GM18526 (cell line): Measurements from ENCODE around the gene GLIPR1.

Experiments used
- POLR2A ChIP-seq: IDR thresholded peaks from 3 replicates; pipeline ENCODE4 v1.6.1; 2011; ENCODE audit not compliant: insufficient read length; ENCODE audit errors: extremely low read depth

GLIPR1 gene

DNA sequence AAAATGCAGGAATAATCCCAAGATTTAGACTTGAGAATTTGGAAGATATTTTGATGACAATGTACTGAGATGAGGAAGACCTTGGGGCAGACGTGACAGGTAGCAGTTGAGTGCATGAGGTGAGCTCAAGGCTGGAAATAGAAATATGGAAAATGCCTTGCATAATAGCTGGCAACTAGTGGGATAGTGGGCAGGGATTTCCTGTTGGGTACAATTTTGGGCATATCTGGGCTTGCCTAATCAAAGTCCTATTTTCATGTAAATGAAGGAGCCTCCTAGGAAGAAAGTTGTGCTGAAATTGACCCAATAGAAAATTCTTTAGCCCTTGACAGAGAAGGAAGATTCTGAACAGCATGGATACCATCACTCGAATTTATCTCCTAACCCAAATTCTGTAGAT is 6.4 kb upstream of the GLIPR1 start:
- TF ChIP-seq POLR2A, result no peak

DNA sequence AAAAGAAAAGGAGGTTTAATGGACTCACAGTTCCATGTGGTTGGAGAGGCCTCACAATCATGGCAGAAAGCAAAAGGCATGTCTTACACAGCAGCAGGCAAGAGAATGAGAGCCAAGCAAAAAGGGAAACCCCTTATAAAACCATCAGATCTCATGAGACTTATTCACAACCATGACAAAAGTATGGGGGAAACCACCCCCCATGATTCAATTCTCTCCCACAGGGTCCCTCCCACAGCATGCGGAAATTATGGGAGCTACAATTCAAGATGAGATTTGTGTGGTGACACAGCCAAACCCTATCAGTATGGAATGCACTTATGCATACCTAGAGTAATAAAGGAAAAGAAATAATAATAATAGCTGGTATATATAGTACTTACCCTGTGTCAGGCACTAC is 4.5 kb upstream of the GLIPR1 start:
- no peak for TF ChIP-seq POLR2A

DNA sequence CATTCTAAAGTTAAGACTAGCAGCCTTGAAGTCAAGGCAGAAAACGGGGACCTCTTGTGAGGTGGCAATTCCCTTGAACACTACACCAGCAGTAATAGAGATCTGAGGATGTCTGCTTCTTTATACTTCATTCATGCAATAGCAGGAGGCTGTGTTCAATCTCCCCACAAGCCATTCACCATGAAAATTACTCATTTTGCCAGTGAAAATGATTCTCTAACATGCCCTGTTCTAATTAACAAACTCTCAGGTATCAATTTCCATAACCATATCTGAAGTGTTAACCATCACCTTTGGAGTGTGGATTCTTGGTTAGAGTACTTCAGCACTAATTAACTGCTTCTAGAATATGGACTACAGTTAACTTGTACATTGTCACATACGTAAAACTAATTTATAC is 3.4 kb upstream of the GLIPR1 start:
- TF ChIP-seq POLR2A, result no peak

DNA sequence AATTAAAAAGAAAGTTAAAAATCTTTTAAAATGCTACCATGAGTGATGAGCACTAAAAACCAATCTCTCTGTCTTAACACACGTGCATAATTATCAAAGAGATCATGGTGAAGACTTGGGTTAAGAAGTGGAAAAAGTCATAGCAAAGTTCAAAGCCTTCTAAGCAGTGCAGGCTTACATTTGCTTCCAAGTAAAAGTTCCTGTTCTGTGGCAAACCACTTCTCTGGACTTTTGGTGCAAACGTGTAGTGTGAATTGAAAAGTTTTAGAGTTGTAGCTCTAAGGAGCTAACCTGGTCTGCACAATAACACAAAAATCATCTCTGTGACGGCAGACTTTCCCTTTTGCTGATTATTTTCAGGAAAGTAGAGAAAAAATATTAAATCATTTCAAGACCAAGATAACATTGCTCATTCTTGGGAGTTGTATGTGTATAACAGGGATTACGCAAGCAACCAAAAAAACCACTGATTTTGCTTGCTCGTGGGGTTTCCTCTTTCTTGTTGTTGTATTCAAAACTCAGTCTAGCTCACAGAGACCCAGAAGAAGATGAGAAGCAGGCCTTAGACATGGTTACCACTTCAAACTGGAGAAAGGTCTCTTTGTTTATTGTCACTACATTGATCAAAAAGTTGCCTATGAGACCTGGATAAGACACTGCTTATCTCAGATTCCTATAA is 2.3 kb upstream of the GLIPR1 start:
- TF ChIP-seq POLR2A, result no peak

DNA sequence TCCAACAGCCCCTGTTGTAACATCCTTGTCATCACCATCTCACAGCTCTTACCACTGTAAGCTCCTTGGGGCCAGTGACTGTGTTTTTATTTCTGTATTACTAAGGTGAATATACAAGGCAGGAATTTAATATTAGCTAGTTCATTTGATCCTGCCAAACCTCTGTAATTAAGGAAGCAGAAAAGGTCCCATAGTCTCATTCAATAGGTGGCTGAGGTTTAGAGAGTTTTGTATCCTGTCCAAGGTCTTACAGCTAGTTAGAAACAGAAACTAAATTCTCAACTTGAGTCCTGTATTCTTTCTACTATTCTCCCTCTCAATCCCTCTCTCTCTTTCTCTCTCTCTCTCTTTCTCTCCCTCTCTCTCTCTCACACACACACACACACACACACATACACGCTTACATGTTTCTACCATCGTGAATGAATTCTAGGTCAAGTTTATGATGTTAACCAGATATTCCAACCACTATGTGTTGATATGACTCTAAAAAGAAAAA is 543 bp upstream of the GLIPR1 start:
- no peak for TF ChIP-seq POLR2A

DNA sequence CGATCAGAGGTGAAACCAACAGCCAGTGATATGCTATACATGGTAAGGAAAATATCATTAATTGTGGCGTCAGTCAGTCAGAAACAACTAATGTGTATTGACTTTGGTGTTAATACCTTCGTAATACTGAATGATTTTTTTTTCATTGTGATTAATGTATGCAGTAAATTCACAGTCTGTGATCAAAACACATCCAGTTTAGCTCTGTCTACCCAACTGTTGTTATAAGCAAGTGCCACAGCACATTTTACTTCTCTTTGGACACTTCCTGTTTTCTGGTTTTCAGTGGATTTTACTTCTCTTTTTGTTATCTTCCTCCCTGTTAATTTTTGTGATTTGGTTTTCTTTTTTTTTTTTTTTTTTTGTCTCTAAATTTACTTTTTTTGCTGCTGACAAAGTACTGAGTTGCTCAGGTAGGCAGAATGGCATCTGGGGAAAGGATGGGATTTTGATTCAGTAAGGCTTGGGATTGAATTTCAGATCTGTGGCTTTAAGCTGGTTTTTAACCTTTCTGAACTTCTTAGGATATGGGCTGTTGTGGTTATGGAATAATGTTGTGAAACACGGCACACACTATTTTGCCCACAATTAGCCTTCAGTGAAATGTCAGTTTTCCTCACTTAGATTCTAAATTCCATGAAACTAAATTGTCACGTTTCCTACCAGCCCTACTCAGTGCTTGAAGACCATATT is 604 bp downstream of the GLIPR1 start:
- TF ChIP-seq POLR2A, result no peak

DNA sequence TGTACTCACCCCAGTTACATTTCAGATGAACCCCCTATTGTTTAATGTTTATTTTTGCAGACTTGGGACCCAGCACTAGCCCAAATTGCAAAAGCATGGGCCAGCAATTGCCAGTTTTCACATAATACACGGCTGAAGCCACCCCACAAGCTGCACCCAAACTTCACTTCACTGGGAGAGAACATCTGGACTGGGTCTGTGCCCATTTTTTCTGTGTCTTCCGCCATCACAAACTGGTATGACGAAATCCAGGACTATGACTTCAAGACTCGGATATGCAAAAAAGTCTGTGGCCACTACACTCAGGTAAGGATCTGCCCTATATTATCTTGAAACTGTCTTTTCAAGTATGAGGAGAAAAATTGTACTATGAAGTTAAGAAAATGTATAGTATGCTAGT is 1.2 kb downstream of the GLIPR1 start:
- TF ChIP-seq POLR2A, result no peak

DNA sequence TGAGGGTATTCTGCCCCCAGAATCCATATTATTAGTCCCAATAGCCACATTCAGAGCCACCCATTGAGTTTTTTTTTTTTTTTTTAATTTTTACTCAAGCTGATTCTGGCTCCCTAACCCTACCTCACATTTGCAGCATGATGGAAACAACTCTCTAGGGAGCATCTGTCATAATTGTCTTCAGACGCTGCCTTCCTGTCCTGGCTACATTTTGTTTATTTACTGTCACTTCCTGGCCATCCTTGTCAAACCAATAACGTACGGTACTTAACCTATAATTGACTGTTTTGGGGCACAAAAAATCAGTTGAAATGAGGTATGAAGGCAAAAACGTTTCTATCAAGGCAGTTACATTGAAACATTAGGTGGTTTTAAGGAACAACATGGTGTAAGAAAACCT is 2.1 kb downstream of the GLIPR1 start:
- TF ChIP-seq POLR2A, result no peak

DNA sequence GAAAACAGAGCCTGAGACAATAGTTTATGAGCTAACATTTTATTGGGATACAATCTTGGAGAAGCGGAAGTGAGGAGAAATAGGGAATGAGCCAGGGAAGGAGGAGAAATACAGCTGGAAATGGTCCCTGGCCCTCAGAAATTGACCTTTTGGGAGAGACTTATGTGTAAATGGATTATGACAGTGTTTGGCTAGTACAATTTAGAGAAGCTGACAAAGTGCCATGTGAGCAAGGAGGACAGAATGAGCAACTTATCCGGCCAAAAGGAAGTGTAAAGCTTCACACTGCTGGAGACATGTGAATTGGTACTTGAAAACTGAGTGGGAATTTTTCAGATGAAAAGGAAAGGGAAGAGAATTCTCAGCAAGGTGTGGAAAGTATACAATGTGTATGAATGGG is 2.9 kb downstream of the GLIPR1 start:
- TF ChIP-seq POLR2A, result no peak

DNA sequence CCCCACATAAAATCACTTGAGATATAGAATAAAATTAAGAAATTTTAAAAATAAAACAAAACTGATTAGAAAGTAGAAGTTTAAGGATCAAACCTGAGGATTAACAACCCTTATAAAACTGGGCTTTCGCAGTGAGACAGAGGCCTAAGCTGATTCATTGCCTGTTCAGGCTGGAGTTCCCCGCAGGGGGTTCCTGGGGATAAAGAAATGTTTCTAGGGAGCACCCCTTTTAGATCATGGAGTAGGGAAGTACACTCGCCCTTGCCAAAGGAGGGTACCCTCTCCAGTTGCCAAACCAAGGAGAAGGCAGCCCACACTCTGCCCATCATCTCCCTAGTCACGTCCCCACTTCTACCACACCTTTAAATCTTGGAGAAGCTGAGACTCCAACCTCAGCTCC is 6.8 kb downstream of the GLIPR1 start:
- TF ChIP-seq POLR2A, result no peak

DNA sequence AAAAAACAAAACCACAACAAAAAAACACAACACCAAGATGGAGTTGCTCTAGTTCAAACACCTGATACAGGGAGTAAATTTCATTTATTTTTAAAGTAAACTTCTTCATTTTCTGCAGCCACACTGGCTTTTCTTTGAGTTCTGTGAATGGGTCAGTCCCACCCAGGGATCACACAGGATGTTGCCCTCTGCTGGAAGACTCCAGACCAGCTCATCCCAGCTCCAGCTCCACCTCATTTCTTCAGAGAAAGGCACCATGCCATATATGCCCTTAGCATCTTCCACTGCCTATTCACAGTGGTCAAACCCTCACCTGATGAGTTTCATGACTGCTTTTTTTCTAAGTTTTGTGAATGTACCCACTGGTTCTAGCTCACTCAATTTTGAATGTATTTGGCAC is 8.0 kb downstream of the GLIPR1 start:
- TF ChIP-seq POLR2A, result no peak

DNA sequence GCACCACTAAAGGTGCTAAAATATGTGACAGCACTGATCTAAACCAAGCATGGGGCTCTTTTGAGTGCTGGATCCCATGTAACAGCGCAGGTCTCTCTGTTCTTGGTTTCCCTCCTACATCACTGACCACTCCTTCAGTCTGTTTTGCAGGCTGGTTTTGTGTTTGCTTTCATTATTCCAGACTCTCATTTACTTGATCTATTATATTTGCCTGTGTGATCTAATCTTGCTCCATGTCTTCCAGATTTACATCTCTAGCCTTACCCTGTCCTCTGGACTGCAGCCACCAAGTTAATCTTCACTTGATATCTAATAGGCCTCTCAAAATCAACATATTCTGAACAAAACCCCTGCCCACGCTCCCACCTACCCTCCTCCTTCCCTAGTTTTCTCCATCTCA is 8.6 kb downstream of the GLIPR1 start:
- no peak for TF ChIP-seq POLR2A

DNA sequence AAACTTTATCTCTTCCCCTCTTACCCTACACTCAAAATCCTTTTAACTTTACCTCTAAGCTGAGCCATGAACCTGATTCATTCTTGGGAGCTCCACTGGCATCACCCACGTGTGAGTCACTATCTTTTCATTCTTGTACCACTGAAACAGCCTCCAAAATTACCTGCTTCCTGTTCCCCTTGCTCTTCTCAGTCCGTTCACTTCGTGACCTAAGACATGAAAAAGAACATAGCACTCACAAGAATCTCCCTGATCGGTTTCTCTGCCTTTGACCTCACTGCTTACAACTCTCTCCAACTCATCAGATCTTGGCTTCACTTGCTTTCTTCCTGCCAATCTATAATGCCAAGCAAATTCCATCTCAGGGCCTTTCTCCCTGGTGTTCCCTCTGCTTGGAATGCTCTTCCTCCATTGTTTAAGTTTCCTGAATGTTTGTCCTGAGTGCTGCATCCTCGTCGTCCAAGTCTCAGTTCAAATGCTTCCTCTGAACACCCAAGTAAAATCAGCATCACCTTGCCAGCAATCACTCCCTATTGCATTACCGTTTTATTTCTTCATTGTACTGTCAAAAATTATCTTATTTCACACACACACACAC is 9.2 kb downstream of the GLIPR1 start:
- no peak for TF ChIP-seq POLR2A

DNA sequence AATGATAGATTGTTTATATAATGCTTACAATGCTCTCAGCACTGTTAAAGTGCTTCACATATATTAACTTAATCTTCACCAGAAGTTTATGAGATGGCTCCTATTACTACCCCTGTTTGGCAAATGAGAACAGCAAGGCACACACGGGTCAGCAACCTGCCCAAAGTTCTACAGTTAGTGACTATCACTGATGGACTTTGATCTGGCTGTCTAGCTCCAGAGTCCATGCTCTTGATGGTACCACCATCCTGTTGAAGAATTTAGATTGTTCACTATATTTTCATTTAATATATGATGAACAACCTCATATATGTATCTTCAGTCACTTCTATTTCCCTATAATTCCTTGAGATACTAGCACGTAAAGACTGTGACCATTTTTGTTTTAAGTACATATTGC is 10.6 kb downstream of the GLIPR1 start:
- no peak for TF ChIP-seq POLR2A

DNA sequence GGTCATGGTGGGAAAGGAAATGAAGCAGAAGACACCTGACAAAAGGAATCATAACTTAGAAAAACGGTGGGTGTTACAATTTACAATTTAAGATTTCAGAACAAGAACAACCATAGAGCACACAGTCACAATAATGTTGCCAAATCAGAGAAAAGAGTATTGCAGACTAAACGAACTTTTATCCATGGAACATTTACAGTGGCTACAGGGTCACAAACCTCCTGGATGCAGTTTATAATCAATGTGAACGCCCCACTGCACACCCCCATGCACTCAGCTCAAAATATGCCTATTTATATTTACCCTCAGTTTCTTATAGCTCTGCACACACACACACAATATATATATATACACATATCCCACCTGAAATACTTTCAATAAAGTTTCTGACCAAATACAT is 22.9 kb downstream of the GLIPR1 start:
- no peak for TF ChIP-seq POLR2A

DNA sequence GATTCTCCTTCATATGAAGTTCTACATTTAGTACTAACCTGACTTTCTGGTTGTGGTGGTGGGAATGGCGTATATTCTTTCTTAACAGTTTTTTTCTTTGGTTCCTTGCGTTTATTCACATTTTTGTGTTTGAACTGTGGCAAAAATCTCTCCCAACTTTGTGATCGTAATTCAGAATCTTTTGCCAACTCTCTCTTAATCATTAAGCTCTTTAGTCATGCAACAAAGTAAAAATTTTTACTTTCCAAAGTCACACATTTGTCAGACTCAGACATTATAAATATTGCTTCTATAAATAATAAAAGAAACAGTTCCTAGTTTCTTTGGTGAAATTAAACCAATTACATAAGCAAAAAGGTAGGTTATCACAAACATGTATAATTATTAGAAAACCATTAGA is 23.3 kb downstream of the GLIPR1 start:
- no peak for TF ChIP-seq POLR2A
